AG20443 (cell line): Measurements from ENCODE around the gene STPG2.
A peak's percentile ranks its signal among the peaks of the same experiment; 100 is the strongest.
"Not testable (repeated sequence)": the region's sequence is repeated elsewhere in the genome, so short reads cannot be mapped to it uniquely, and the experiment has no call there.

Experiments
- DNase-seq: peaks from one replicate; pipeline ENCODE4 v3.0.0; 2012; ENCODE audit warnings: low spot score, mixed read lengths

Gene STPG2

GRCh38 chr4:97633831-97634230 lies 509.4 kb downstream of the STPG2 start:
- DNase-seq: not testable (repeated sequence)

- no peak for DNase-seq
Measured at GRCh38 chr4:97627750-97628149, 515.5 kb downstream of the STPG2 start.

DNA sequence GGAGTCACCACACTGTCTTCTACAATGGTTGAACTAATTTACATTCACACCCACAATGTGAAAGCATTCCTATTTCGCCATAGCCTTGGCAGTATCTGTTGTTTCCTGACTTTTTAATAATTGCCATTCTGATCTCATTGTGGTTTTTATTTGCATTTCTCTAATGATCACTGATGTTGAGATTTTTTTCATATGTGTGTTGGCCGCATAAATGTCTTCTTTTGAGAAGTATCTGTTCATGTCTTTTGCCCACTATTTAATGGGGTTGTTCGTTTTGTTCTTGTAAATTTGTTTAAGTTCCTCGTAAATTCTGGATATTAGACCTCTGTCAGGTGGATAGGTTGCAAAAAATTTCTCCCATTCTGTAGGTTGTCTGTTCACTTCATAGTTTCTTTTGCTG lies 519.1 kb downstream of the STPG2 start:
- DNase-seq: no peak

- no peak for DNase-seq
Measured at GRCh38 chr4:97605932-97606331, 537.3 kb downstream of the STPG2 start.

- peak; percentile 4 for DNase-seq
Measured at GRCh38 chr4:97593248-97593647, 550.0 kb downstream of the STPG2 start.

- DNase-seq: no peak
Measured at GRCh38 chr4:97590266-97590665, 553.0 kb downstream of the STPG2 start.

GRCh38 chr4:97589481-97590196 lies 553.6 kb downstream of the STPG2 start:
- no peak for DNase-seq

DNA sequence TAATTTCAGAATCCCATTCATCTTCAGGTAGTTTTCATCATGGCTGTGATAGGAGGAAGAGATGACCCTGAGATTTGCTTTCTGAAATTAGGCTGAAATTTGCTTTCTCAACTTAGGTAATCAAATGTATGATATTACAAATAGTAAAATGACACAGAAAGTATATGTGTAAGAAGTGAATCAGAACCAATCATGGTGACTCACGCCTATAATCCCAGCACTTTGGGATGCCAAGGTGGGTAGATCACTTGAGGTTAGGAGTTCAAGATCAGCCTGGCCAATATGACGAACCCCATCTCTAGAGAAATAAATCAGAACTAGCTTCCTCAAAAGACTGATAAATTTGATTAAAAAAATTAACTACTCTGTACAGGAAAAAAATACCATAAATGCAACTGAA lies 555.4 kb downstream of the STPG2 start:
- no peak for DNase-seq

DNA sequence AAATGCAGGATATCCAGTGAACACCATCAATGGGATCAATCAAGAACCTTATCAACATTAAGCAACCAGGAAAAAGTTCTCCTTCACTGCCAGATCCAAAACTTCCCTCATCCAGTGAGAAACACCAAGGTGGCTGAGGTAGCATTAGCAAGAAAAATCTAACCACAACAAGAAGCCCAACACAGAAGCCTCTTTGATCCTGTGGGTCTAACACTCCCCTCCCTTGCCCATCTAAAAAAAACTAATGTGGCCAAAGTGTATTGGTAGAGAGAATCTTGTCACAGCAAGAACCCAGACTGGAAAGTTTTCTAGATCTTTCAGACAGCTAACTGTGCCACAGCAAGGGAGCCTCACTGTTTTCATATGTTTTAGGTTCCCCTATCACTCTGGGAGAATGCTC lies 558.0 kb downstream of the STPG2 start:
- DNase-seq: no peak

GRCh38 chr4:97582890-97583289 lies 560.4 kb downstream of the STPG2 start:
- no peak for DNase-seq

- no peak for DNase-seq
Measured at GRCh38 chr4:97577004-97577403, 566.3 kb downstream of the STPG2 start.

GRCh38 chr4:97560009-97560408 lies 583.3 kb downstream of the STPG2 start:
- no peak for DNase-seq

- no peak for DNase-seq
Measured at GRCh38 chr4:97558204-97558778, 585.0 kb downstream of the STPG2 start.

GRCh38 chr4:97550637-97551036 lies 592.6 kb downstream of the STPG2 start:
- not testable (repeated sequence) for DNase-seq

- no peak for DNase-seq
Measured at GRCh38 chr4:97548943-97549583, 594.2 kb downstream of the STPG2 start.

GRCh38 chr4:97548186-97548585 lies 595.1 kb downstream of the STPG2 start:
- no peak for DNase-seq

DNA sequence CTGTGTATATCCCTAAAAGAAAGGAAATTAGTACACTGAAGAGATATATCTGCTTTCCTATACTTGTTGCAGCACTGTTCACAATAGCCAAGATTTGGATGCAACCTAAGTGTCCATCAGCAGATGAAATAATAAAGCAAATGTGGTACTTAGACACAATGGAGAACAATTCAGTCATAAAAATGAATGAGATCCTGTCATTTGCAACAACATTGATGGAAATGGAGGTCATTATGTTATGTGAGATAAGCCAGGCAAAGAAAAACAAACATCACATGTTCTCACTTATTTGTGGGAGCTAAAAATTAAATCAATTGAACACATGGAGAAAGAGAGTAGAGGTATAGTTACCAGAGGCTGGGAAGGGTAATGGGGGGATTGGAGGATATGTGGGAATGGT lies 611.9 kb downstream of the STPG2 start:
- no peak for DNase-seq

DNA sequence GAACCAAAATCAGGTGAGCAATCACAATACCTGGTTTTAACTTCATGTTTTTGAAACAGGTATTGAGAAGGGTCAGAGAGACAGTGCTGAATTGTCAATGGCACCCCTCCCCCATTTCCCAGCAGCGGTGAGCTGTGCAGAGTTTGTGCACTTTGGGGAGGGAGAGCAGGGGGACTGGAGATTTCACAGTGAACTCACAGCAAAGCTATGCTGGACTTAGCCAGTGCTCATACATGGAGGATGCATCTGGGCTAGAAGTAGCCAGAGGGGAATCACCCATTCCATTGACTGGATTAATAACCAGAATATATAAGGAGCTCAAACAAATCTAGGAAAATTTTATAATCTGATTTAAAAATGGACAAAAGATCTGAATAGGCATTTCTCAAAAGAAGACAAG lies 612.6 kb downstream of the STPG2 start:
- DNase-seq: no peak

DNA sequence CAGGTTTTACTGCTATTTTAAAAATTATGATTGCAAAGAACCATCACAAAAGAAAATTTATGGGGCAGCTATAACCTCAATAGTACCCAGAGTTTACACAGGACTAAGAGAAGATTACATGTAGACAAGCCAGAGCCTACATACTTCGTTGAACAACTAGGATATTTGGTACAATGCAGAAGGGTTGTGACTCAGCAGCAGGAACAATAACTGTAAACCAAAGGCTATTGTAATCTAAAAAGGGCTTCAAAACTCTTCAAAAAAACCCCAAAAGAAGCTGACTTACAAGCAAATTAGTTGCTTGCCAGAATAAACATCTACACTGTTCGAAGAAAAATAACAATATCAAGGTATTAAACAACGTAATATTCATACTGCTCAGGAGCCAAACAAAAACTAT lies 618.0 kb downstream of the STPG2 start:
- no peak for DNase-seq

- DNase-seq: no peak
Measured at GRCh38 chr4:97517939-97518338, 625.3 kb downstream of the STPG2 start.

DNA sequence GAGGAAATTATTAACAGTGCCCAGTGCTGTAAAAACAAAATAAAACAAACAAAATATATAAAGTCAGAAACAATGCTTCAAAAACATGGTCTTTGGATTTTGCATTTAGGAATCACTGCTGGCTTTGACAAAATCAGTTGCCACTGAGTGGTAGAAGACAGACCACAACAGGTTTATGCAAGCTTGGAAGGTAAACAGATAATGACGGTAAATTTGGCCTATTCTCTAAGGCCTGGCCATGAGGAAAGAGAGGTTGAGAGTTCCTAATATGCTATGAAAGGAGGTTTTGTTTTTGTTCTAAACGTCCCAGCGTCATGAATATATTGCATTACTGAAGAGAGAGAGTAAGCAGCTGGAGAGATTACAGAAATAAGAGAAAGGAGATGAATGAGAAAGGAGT lies 629.4 kb downstream of the STPG2 start:
- no peak for DNase-seq
